Astrocyte (in vitro differentiated cells and primary cell): ENCODE measurements around the gene TSACC. TPM values are rescaled to one million over a fixed set of nuclear protein-coding genes. Genes with fewer than 3 reads are reported as not detected.

Experiments used
- DNase-seq: peaks from one replicate; pipeline ENCODE4 v3.0.0-alpha.2; 2010; ENCODE audit warnings: low read depth
- FAIRE-seq: peaks from 2 replicates; lab custom pipeline; 2011; peaks lifted over from hg19 to GRCh38; lab: Jason Lieb, UNC
- H2AFZ ChIP-seq: 2 replicates; pipeline ENCODE4 v1.6.0; 2012; ENCODE audit warnings: low read depth, low read length, inconsistent platforms
- H3K27ac ChIP-seq: 2 replicates; pipeline ENCODE4 v1.5.1; 2011; ENCODE audit warnings: low read depth, low read length, inconsistent platforms
- H3K27me3 ChIP-seq: 2 replicates; pipeline ENCODE4 v1.6.0; 2011; ENCODE audit warnings: low read length, inconsistent platforms; ENCODE audit not compliant: insufficient read depth
- H3K36me3 ChIP-seq: 2 replicates; pipeline ENCODE4 v1.5.1; 2011; ENCODE audit warnings: low read length, inconsistent platforms; ENCODE audit not compliant: insufficient read depth
- H3K4me1 ChIP-seq: 2 replicates; pipeline ENCODE4 v1.5.1; 2011; ENCODE audit warnings: low read length, inconsistent platforms; ENCODE audit not compliant: insufficient read depth
- H3K4me2 ChIP-seq: 2 replicates; pipeline ENCODE4 v1.6.0; 2012; ENCODE audit warnings: low read length, inconsistent platforms
- H3K4me3 ChIP-seq: 2 replicates; pipeline ENCODE4 v1.5.1; 2011; ENCODE audit warnings: low read depth, mild to moderate bottlenecking, low read length, inconsistent platforms; ENCODE audit not compliant: insufficient read depth
- H3K79me2 ChIP-seq: 2 replicates; pipeline ENCODE4 v1.6.0; 2012; ENCODE audit warnings: mild to moderate bottlenecking, low read length, inconsistent platforms; ENCODE audit not compliant: insufficient read depth
- H3K9ac ChIP-seq: 2 replicates; pipeline ENCODE4 v1.6.0; 2012; ENCODE audit warnings: mild to moderate bottlenecking, low read length, inconsistent platforms
- H3K9me3 ChIP-seq: 2 replicates; pipeline ENCODE4 v1.5.1; 2012; ENCODE audit warnings: low read depth, mild to moderate bottlenecking, low read length, inconsistent platforms; ENCODE audit not compliant: insufficient read depth
- H4K20me1 ChIP-seq: 2 replicates; pipeline ENCODE4 v1.6.0; 2012; ENCODE audit warnings: low read length, inconsistent platforms; ENCODE audit not compliant: insufficient read depth
- H3K27ac Mint-ChIP-seq: one replicate; pipeline ENCODE4 v1.8.0; 2021; ENCODE audit warnings: mild to moderate bottlenecking, mixed read lengths; ENCODE audit not compliant: unreplicated experiment
- H3K27me3 Mint-ChIP-seq: one replicate; pipeline ENCODE4 v1.8.0; 2021; ENCODE audit warnings: low read depth, mixed read lengths; ENCODE audit not compliant: unreplicated experiment
- H3K36me3 Mint-ChIP-seq: one replicate; pipeline ENCODE4 v1.8.0; 2021; ENCODE audit warnings: low read depth, mixed read lengths; ENCODE audit not compliant: unreplicated experiment
- H3K4me1 Mint-ChIP-seq: one replicate; pipeline ENCODE4 v1.8.0; 2021; ENCODE audit warnings: low read depth, mixed read lengths; ENCODE audit not compliant: unreplicated experiment
- H3K4me3 Mint-ChIP-seq: one replicate; pipeline ENCODE4 v1.8.0; 2021; ENCODE audit warnings: mild to moderate bottlenecking, moderate library complexity, mixed read lengths; ENCODE audit not compliant: unreplicated experiment
- H3K9me3 Mint-ChIP-seq: one replicate; pipeline ENCODE4 v1.8.0; 2021; ENCODE audit warnings: mild to moderate bottlenecking, mixed read lengths; ENCODE audit not compliant: unreplicated experiment
- EZH2 ChIP-seq: IDR thresholded peaks from 2 replicates; pipeline ENCODE4 v1.6.1; 2012; ENCODE audit warnings: mild to moderate bottlenecking, low read length, inconsistent platforms; ENCODE audit not compliant: insufficient read depth
- total RNA-seq: library from RNA; stranded (reverse); gene quantifications from 2 replicates; pipeline ENCODE4 v1.2.1, GENCODE V29; 2021
- TF ChIP-seq, protein P1 (sequence below): IDR thresholded peaks from 2 replicates; pipeline ENCODE4 v1.5.1; 2011; ENCODE audit warnings: low read depth, mild to moderate bottlenecking, inconsistent platforms, low read length, moderate library complexity; ENCODE audit not compliant: insufficient read depth

The TSACC gene
- total RNA-seq, 1 donor from 2014 or later, result 1.0 TPM

DNA sequence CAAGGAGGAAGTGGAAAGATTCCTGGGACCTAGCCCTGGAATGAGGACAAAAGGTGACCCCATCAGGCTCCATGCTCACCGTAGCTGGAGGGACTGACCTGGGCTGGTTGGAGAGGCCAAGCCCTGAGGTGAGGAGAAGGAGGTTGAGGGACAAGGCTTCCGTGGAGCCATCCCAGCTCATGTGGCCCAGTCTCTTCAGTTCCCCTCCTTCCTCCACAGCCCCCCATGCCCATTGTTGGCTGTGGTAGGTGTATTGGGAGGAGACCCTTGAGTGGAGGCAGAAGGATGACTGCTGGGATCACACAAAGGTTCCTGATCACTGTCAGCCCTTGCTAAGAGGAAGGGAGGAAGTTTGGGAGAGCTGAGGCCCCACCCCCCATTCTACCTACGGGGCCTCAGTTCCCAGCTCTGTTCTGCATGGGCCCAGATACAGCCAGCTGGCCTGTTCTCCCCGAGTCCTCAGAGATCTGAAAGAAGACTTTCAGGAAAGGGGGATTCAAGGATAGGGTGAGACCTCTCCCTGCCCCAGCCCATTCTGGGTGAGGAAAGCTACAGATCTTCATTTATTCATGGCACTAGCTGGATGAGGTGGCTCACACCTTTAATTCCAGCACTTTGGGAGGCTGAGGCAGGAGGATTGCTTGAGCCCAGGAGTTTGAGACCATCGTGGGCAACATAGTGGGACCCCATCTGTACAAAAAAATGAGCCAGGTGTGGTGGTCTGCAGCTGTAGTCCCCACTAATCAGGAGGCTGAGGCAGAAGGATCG lies 48.0 kb downstream of the TSACC start:
- Mint-ChIP-seq H3K9me3 (no peaks in the 10 kb centered on the region), H3K36me3 (no peaks in the 10 kb centered on the region), H3K27ac (no peak overlapping the region), H3K4me1 (no peaks in the 10 kb centered on the region), H3K4me3 (no peak overlapping the region), H3K27me3 (peaks cover 59% of the 10 kb centered on the region)
- H3K9me3 ChIP-seq, result no peaks in the 10 kb centered on the region
- no peak overlapping the region for H3K4me3 ChIP-seq
- DNase-seq (no peak), FAIRE-seq (no peak)
- peaks cover 3% of the 10 kb centered on the region for H3K4me1 ChIP-seq
- H4K20me1 ChIP-seq, result no peaks in the 10 kb centered on the region
- TF ChIP-seq, protein P1, sequence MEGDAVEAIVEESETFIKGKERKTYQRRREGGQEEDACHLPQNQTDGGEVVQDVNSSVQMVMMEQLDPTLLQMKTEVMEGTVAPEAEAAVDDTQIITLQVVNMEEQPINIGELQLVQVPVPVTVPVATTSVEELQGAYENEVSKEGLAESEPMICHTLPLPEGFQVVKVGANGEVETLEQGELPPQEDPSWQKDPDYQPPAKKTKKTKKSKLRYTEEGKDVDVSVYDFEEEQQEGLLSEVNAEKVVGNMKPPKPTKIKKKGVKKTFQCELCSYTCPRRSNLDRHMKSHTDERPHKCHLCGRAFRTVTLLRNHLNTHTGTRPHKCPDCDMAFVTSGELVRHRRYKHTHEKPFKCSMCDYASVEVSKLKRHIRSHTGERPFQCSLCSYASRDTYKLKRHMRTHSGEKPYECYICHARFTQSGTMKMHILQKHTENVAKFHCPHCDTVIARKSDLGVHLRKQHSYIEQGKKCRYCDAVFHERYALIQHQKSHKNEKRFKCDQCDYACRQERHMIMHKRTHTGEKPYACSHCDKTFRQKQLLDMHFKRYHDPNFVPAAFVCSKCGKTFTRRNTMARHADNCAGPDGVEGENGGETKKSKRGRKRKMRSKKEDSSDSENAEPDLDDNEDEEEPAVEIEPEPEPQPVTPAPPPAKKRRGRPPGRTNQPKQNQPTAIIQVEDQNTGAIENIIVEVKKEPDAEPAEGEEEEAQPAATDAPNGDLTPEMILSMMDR, result no peak
- no peak for TF ChIP-seq EZH2
- no peaks in the 10 kb centered on the region for H3K36me3 ChIP-seq
- H3K9ac ChIP-seq, result no peak overlapping the region
- H3K27me3 ChIP-seq, result peaks cover 23% of the 10 kb centered on the region
- H3K27ac ChIP-seq, result no peak overlapping the region
- H3K4me2 ChIP-seq, result no peak overlapping the region
- peak overlapping the region; percentile 4 for H2AFZ ChIP-seq
- H3K79me2 ChIP-seq, result no peaks in the 10 kb centered on the region

DNA sequence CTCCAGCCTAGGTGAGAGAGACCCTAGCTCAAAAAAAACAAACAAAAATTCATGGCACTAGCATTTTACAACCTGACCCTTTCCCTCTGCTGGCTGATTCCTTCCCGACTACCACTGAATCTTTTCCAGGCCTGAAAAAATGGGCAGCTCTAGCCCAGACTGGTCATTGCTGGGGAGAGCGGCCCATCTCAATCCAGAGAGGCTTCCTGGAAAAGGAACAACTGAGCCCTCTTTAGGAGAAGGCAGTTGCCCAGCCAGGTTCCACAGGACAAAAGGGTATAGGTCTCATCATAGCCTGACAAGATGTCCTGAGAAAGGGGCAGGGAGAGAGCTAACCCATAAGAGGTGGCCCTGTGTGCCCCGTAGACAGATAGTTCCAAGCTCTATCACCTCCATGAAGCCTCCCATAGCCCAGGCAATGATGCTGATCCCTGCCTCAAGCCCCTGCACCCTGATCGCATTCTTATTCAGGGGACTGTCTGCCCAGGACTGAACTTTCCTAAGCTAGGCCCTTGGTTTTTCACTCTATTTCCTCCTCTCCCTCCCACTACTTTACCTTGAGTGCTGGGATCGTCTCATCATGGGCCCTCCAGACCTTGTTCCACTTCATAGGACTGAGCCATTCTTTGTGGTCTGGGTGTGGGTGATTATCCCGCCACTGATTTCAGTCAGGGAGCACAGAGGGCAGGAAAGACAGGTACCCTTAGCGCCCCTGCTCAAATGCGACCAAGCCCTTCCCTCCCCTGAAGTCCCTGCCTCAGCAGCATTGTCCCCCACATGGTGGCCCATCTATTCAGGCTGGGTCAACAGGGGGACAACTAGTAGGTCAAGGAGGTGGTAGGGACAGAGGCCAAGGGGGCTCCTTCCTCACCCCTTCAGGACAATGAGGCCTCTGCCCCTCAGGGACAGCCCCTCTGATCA lies 48.9 kb downstream of the TSACC start:
- no peak overlapping the region for H3K27ac ChIP-seq
- peaks cover 3% of the 10 kb centered on the region for H3K4me1 ChIP-seq
- Mint-ChIP-seq H3K27ac (no peak overlapping the region), H3K36me3 (no peaks in the 10 kb centered on the region), H3K27me3 (peaks cover 57% of the 10 kb centered on the region), H3K9me3 (no peaks in the 10 kb centered on the region), H3K4me1 (no peaks in the 10 kb centered on the region), H3K4me3 (no peak overlapping the region)
- no peak overlapping the region for H3K9ac ChIP-seq
- no peak overlapping the region for H3K4me2 ChIP-seq
- peaks cover 26% of the 10 kb centered on the region for H3K27me3 ChIP-seq
- no peaks in the 10 kb centered on the region for H3K36me3 ChIP-seq
- no peaks in the 10 kb centered on the region for H4K20me1 ChIP-seq
- H3K9me3 ChIP-seq, result no peaks in the 10 kb centered on the region
- no peaks in the 10 kb centered on the region for H3K79me2 ChIP-seq
- no peak overlapping the region for H2AFZ ChIP-seq
- no peak overlapping the region for H3K4me3 ChIP-seq
- no peak for TF ChIP-seq EZH2
- TF ChIP-seq, protein P1, result no peak
- FAIRE-seq, result no peak
- no peak for DNase-seq
